Activated T-cell treated with anti-CD3 and anti-CD28 coated beads for 4 hours (primary cell): Measurements from ENCODE around the gene PTPRT.

Experiments used
- DNase-seq: peaks from one replicate; pipeline ENCODE4 v3.0.0-alpha.2; 2020

PTPRT gene

DNA sequence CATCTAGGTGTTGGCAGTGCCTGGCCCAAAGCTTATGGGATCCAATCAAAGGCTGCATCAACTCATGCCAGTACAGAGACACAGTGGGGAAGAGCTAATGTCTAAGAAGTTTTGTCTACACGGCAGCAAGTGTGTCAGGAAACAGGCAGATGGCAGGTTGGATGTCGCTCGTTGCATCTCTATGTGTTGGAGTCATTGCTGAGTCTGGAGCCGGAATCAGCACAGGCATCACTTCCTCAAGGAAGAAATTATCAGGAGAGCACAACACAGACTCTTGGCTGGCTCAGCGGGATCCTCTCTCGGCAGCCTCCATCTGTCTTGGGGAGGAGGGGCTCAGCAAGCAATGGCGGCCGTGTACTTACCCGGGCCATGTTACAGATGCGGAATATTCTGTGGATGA lies 1104.3 kb downstream of the PTPRT start:
- DNase-seq = no peak

DNA sequence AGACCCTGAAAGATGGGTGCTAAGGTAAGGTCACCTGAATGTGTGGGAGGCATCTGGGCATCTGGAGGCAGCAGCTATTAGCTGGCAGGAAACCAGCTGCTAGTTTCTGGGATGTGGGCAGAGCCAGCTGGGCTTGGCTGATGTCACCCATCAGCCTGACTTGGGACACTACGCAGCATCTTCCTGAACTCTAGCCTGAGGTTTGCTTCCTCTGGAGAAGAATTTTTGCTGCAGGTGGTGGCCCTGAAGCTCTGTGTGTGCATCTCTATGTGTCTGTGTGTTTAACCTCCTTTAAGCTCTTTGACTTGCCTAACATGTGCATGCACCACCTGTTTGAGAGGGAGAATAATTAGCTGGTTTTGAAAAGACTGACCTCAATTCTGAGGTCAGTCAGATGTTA lies 1106.4 kb downstream of the PTPRT start:
- DNase-seq = no peak

GRCh38 chr20:42082611-42083010 lies 1107.1 kb downstream of the PTPRT start:
- DNase-seq = no peak

GRCh38 chr20:42080956-42081355 lies 1108.8 kb downstream of the PTPRT start:
- DNase-seq = no peak

GRCh38 chr20:42074944-42075343 lies 1114.8 kb downstream of the PTPRT start:
- no peak for DNase-seq

DNA sequence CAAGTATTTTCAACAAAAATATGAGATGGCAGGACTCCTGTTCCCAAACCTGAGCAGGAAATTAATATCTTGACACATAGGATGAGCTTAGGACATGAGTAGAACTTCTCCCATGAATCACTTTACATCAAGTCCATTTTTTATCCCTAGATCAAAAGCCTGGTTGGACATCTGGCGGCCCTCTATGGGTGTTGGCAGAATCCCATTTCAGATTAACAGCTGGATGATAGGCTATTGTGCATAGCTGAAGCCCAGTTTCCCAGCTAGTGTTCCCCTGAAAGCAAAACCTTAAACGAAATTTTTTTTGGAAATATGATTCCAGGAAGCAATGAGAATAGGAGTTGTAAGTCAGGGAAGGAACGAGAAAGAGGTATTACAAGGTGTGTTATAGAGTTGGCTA lies 1122.1 kb downstream of the PTPRT start:
- no peak for DNase-seq

DNA sequence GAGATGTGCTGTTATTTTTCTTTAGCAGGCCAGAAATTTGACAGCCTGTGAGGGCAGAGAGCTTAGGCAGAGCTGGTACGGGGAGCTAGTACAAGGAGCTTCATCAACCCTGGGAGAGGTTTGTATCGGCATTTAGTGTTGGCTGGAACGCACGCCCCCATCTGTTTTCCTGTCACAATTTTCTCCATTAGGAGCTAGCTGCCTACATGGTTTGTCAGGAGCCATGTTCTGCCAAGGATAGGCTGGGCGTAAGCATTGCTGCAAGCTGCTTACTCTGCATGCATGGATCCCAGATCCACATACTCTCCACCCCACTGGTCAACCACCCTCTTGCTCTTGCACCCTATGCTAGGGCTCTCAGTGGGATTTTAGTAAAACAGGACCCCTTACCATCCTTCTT lies 1122.5 kb downstream of the PTPRT start:
- DNase-seq = no peak

GRCh38 chr20:42063141-42063540 lies 1126.6 kb downstream of the PTPRT start:
- no peak for DNase-seq

- DNase-seq = no peak
Observed at GRCh38 chr20:42053350-42053749, 1136.4 kb downstream of the PTPRT start.

GRCh38 chr20:42051921-42052320 lies 1137.8 kb downstream of the PTPRT start:
- no peak for DNase-seq

- DNase-seq = no peak
Observed at GRCh38 chr20:42046371-42047085, 1143.2 kb downstream of the PTPRT start.

DNA sequence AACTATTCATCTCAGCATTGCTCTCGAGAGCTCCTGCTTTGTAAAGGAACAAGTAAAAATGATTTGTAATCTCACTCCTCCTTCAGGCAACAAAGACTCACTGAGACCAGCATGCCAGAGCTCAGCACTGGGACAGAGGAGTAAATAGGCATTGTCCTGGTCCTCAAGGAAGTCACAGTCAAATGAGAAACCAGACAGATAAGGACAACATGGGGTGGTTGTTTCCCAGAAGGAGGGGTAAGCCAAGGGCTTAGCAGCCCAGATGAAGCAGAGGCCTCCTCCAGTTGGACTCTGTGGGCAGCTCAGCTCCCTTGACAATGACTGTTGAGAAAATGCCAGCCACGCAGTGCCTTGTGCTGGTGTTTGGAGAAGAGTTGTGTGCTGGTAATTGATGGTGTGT lies 1145.8 kb downstream of the PTPRT start:
- no peak for DNase-seq

DNA sequence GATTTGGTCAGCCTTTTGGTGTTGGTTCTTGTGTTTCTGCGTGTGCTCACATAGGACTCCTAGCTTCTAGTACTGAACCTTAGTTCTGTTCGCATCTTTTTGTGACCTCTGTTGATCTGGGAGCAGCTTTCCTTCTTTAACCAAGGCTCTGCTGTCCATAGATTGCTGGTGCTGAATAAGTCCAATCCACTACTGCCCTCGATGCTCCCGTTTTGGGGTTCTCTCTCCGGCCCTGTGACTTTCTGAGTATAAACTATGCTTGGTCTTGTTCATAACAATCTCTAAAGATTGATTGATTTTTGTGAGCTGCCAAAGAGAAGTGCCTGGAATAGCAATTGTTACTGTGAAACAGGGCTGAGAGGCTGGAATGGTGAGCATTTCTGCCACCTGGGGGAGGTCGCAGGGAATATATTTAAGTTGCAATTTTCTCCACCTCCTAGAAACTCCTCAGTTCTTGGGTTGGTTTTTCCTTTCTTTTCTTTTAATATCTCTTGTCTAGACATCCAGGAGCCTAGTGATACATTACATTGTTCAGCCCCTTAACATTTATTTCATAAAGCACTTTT lies 1148.6 kb downstream of the PTPRT start:
- no peak for DNase-seq

DNA sequence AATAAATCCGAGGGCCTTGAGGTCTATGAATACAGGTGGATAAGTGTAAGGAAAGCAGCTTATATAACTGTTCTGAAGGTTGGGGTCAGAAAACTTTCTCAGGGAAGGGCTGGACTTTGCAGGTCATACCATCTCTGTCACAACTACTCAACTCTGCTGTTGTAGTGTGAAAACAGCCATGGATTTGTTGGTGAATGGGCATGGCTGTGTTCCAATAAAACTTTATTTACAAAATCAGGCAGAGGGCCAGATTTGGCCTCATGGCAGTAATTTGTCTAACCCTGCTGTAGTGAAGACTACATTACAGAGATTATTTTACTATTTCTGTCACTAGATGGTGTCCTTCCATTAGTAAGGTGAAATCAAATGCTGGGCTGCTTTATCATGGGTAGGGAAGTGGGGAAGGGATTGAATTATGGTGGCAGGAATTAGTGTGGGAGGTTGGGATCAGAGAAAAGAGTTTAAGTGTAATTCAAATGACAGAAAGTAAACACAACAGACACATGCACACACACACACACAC lies 1161.9 kb downstream of the PTPRT start:
- no peak for DNase-seq

DNA sequence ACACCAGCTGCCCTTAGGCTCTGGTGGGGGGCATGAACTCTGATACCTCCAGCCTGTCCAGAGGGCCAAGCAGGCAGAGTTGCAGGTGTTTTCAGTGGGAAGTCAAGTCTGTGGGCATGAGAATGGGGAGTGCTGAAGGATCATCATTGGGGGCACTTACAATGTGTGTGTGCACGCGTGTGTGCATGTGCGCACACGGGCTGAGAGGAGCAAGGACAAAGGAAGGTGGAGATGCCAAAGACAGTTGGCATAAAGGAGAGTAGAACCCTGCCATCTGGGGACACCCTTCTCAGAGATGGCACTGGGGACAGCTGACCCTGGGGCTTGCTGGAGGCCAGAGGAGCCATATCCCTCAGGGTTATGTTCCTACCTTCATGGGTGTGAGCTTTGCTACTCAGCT lies 1163.1 kb downstream of the PTPRT start:
- no peak for DNase-seq

GRCh38 chr20:42024653-42025052 lies 1165.1 kb downstream of the PTPRT start:
- no peak for DNase-seq
